GM12878 (cell line): ENCODE measurements around the gene BORCS5. TPM values are rescaled to one million over a fixed set of nuclear protein-coding genes. Genes with fewer than 3 reads are reported as not detected.

ENCODE experiments used
- CBFB ChIP-seq: IDR thresholded peaks from 2 replicates; pipeline ENCODE4 v1.6.1; 2016; ENCODE audit warnings: antibody characterized with exemption, low read depth
- CBX3 ChIP-seq: fragments of 200-600 bp; sonication (generic); IDR thresholded peaks from 2 replicates; pipeline ENCODE4 v1.6.1; 2016; ENCODE audit warnings: low read depth, borderline replicate concordance
- CHD1 ChIP-seq: IDR thresholded peaks from 2 replicates; pipeline ENCODE4 v1.6.1; 2012; ENCODE audit warnings: low read depth, low read length, improper control_type of control experiment
- CREM ChIP-seq: IDR thresholded peaks from 2 replicates; pipeline ENCODE4 v1.6.1; 2014; ENCODE audit warnings: antibody characterized with exemption, low read depth
- DPF2 ChIP-seq: fragments of 450-650 bp; IDR thresholded peaks from 2 replicates; pipeline ENCODE4 v1.6.1; 2017; ENCODE audit warnings: mild to moderate bottlenecking
- EP300 ChIP-seq, 2 experiments: fragments of 150-350 bp in 1 of 2; IDR thresholded peaks; 2 replicates each; pipeline ENCODE4 v1.6.1; 2011 to 2012; ENCODE audit warnings: low read depth in 2 of 2, low read length in 2 of 2, borderline replicate concordance in 1 of 2, improper control_type of control experiment in 1 of 2, inconsistent platforms in 1 of 2; ENCODE audit not compliant: control insufficient read depth in 1 of 2
- GATAD2B ChIP-seq: fragments of 450-650 bp; conservative IDR thresholded peaks from 2 replicates; pipeline ENCODE4 v1.6.1; 2017; ENCODE audit warnings: low read depth, mild to moderate bottlenecking, moderate library complexity
- IKZF2 ChIP-seq, 2 experiments: fragments of 450-650 bp; IDR thresholded peaks; 2 replicates each; pipeline ENCODE4 v1.6.1; 2017; ENCODE audit warnings: mild to moderate bottlenecking in 2 of 2, moderate library complexity in 2 of 2
- NBN ChIP-seq: fragments of 450-650 bp; IDR thresholded peaks from 2 replicates; pipeline ENCODE4 v1.6.1; 2016
- NFYB ChIP-seq: IDR thresholded peaks from 2 replicates; pipeline ENCODE4 v1.6.1; 2011; ENCODE audit warnings: low read depth, mild to moderate bottlenecking, low read length, improper control_type of control experiment, moderate library complexity; ENCODE audit not compliant: insufficient read depth
- PAX5 ChIP-seq: IDR thresholded peaks from 2 replicates; pipeline ENCODE4 v1.6.1; 2011; ENCODE audit warnings: low read depth, low read length, borderline replicate concordance
- POU2F2 ChIP-seq: IDR thresholded peaks from 3 replicates; pipeline ENCODE4 v1.6.1; 2011; ENCODE audit warnings: low read depth, mild to moderate bottlenecking, low read length, borderline replicate concordance
- RB1 ChIP-seq: fragments of 450-650 bp; formaldehyde crosslinking; IDR thresholded peaks from 2 replicates; pipeline ENCODE4 v1.6.1; 2017; ENCODE audit warnings: mild to moderate bottlenecking, borderline replicate concordance
- RELA ChIP-seq: fragments of 450-650 bp; IDR thresholded peaks from 2 replicates; pipeline ENCODE4 v1.8.0; 2014; ENCODE audit warnings: borderline replicate concordance; ENCODE audit not compliant: partially characterized antibody
- SUPT20H ChIP-seq: IDR thresholded peaks from 2 replicates; pipeline ENCODE4 v1.6.1; 2011; ENCODE audit warnings: low read depth, mild to moderate bottlenecking, low read length, moderate library complexity, borderline replicate concordance; ENCODE audit not compliant: control insufficient read depth
- TCF12 ChIP-seq: IDR thresholded peaks from 2 replicates; pipeline ENCODE4 v1.6.1; 2011; ENCODE audit warnings: low read depth, mild to moderate bottlenecking, low read length
- ZNF207 ChIP-seq: fragments of 450-650 bp; IDR thresholded peaks from 2 replicates; pipeline ENCODE4 v1.6.1; 2014; ENCODE audit warnings: antibody characterized with exemption, mild to moderate bottlenecking, borderline replicate concordance
- ZNF217 ChIP-seq: fragments of 450-650 bp; IDR thresholded peaks from 2 replicates; pipeline ENCODE4 v1.6.1; 2017; ENCODE audit warnings: antibody characterized with exemption, mild to moderate bottlenecking
- polyA plus RNA-seq, 11 experiments: library from polyadenylated mRNA; depleted of rRNA in 4 of 11; unstranded in 6 of 11; stranded (reverse) in 5 of 11; fragments of >200 nt; fragmentation: Nextera tagmentation in 4 of 11; fragmentation: Illumina TruSeq in 1 of 11; extraction: Ambion mirVana in 4 of 11; extraction: Trizol in 1 of 11; gene quantifications; 1 replicate in 1 of 11; 2 replicates in 10 of 11; pipeline versions ENCODE4 v1.2.1 to v1.2.3, GENCODE V29; 2011 to 2016; ENCODE audit warnings: inconsistent platforms in 2 of 11, missing spikeins in 2 of 11, low read depth in 1 of 11
- total RNA-seq, 4 experiments: library from RNA; depleted of rRNA in 3 of 4; stranded (reverse); fragments of >200 nt in 3 of 4; fragmentation: Illumina TruSeq in 1 of 4; extraction: Trizol in 1 of 4; gene quantifications; 2 replicates each; pipeline versions ENCODE4 v1.2.1 to v1.2.3, GENCODE V29; 2013 to 2021
- TF ChIP-seq, protein P1 (sequence below): fragments of 150-350 bp; IDR thresholded peaks from 2 replicates; pipeline ENCODE4 v1.6.1; 2014; ENCODE audit warnings: mild to moderate bottlenecking, low read depth, low read length
- TF ChIP-seq, protein P2 (sequence below): fragments of 450-650 bp; IDR thresholded peaks from 2 replicates; pipeline ENCODE4 v1.6.1; 2017; ENCODE audit warnings: mild to moderate bottlenecking, low read depth, inconsistent platforms; ENCODE audit not compliant: poor library complexity, severe bottlenecking
- TF ChIP-seq, protein P3 (sequence below): fragments of 450-650 bp; IDR thresholded peaks from 2 replicates; pipeline ENCODE4 v1.6.1; 2017; ENCODE audit warnings: low read depth, mild to moderate bottlenecking, moderate library complexity

The BORCS5 gene
- total and polyA plus RNA-seq, 10 of the 15 experiments (the other 5 are each of a cell fraction or from before 2014, with no cell fraction given): 1.4 to 39.7 (median 16.1) TPM

DNA sequence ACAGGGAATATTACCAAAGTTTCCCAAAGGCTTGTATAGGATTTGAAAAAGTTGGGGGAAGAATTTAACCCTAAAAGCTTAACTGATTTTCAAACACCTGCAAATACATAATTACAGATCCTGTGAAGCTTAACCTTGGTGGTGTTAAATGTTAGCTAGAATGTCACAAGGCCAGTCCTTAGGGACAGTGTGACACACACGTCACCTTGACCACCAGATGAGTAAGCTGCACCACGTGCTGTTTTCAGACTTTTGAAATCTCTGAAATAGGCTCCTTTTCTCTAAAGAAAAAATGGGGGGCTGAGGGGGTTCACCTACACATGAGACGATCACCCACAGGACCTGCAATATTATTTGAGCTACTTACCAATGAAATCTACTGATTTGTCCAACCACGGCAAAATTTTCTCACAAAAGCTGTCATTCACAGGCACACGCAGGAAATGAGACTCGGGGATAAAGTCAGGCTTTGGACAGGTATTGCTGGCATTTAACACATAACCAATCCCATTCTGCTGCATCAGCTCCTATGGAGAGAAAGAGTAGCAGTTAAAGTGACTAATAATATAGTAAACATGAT is 129.9 kb downstream of the BORCS5 start (continued):
- TF ChIP-seq, protein P1, sequence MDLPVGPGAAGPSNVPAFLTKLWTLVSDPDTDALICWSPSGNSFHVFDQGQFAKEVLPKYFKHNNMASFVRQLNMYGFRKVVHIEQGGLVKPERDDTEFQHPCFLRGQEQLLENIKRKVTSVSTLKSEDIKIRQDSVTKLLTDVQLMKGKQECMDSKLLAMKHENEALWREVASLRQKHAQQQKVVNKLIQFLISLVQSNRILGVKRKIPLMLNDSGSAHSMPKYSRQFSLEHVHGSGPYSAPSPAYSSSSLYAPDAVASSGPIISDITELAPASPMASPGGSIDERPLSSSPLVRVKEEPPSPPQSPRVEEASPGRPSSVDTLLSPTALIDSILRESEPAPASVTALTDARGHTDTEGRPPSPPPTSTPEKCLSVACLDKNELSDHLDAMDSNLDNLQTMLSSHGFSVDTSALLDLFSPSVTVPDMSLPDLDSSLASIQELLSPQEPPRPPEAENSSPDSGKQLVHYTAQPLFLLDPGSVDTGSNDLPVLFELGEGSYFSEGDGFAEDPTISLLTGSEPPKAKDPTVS: no peak
- TF ChIP-seq, protein P2, sequence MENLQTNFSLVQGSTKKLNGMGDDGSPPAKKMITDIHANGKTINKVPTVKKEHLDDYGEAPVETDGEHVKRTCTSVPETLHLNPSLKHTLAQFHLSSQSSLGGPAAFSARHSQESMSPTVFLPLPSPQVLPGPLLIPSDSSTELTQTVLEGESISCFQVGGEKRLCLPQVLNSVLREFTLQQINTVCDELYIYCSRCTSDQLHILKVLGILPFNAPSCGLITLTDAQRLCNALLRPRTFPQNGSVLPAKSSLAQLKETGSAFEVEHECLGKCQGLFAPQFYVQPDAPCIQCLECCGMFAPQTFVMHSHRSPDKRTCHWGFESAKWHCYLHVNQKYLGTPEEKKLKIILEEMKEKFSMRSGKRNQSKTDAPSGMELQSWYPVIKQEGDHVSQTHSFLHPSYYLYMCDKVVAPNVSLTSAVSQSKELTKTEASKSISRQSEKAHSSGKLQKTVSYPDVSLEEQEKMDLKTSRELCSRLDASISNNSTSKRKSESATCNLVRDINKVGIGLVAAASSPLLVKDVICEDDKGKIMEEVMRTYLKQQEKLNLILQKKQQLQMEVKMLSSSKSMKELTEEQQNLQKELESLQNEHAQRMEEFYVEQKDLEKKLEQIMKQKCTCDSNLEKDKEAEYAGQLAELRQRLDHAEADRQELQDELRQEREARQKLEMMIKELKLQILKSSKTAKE: peak; percentile 86
- TF ChIP-seq DPF2 (peak; percentile 88), IKZF2 (IDR thresholded peaks at IDR 0.05) (peak; percentile 88 to 90; a peak in 3 of 4 replicates), CHD1 (no peak), SUPT20H (no peak), POU2F2 (0 out of 3 replicates have a peak, but pooled peaks have one; percentile 57), CREM (peak; percentile 90), TCF12 (peak; percentile 45; the same call in 1 of the 2 replicates), RB1 (0 out of 2 replicates have a peak, but pooled peaks have one; percentile 15), PAX5 (0 out of 2 replicates have a peak, but pooled peaks have one; percentile 43), CBFB (0 out of 2 replicates have a peak, but pooled peaks have one; percentile 48), NFYB (no peak), GATAD2B (peak; percentile 62; the same call in 1 of the 2 replicates), CBX3 (no peak), ZNF217 (peak; percentile 72; the same call in 1 of the 2 replicates), RELA (peak; percentile 86), ZNF207 (no peak; the same call in 1 of the 2 replicates), EP300 (IDR thresholded peaks at IDR 0.05; ENCODE audit: borderline replicate concordance in 1 of 2, control insufficient read depth in 1 of 2, low read depth in 2 of 2, low read length in 2 of 2) (peak; percentile 96 to 98), NBN (peak; percentile 83)
- TF ChIP-seq, protein P3, sequence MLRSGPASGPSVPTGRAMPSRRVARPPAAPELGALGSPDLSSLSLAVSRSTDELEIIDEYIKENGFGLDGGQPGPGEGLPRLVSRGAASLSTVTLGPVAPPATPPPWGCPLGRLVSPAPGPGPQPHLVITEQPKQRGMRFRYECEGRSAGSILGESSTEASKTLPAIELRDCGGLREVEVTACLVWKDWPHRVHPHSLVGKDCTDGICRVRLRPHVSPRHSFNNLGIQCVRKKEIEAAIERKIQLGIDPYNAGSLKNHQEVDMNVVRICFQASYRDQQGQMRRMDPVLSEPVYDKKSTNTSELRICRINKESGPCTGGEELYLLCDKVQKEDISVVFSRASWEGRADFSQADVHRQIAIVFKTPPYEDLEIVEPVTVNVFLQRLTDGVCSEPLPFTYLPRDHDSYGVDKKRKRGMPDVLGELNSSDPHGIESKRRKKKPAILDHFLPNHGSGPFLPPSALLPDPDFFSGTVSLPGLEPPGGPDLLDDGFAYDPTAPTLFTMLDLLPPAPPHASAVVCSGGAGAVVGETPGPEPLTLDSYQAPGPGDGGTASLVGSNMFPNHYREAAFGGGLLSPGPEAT: peak; percentile 86; the same call in 1 of the 2 replicates
